ENCODE results near the gene SERPINB5. TPM values are rescaled to one million over a fixed set of nuclear protein-coding genes. Genes with fewer than 3 reads are reported as not detected.

Gene SERPINB5
- polyA plus RNA-seq, 2 of the 4 experiments (the other 2 are of a cell fraction) = 0.08 to 0.12 TPM

Other genes starting within 250 kb of the SERPINB5 start
- 0.50 and 0.53 TPM in 2 replicates for gene BCL2, start 157.2 kb upstream of the SERPINB5 start, polyA plus RNA-seq (2011; rRNA removed)
- 0.56 to 0.66 TPM (median 0.61 TPM) in 3 replicates for gene BCL2, start 157.2 kb upstream of the SERPINB5 start, polyA plus RNA-seq (2017; fragmentation: RNase III; extraction: RNeasy Plus Mini Kit Qiagen cat#74134 plus additional on column Dnase treatment)
- gene KDSR, start 109.8 kb upstream of the SERPINB5 start, polyA plus RNA-seq (2011; rRNA removed) = 21.2 and 22.6 TPM in 2 replicates
- gene KDSR, start 109.8 kb upstream of the SERPINB5 start, polyA plus RNA-seq (2017; fragmentation: RNase III; extraction: RNeasy Plus Mini Kit Qiagen cat#74134 plus additional on column Dnase treatment) = 10.4 to 14.2 TPM (median 13.6 TPM) in 3 replicates
- gene VPS4B, start 54.5 kb upstream of the SERPINB5 start, polyA plus RNA-seq (2011; rRNA removed) = 19.8 and 24.2 TPM in 2 replicates
- gene VPS4B, start 54.5 kb upstream of the SERPINB5 start, polyA plus RNA-seq (2017; fragmentation: RNase III; extraction: RNeasy Plus Mini Kit Qiagen cat#74134 plus additional on column Dnase treatment) = 20.6 to 21.8 TPM (median 21.8 TPM) in 3 replicates
- gene SERPINB12, start 65.4 kb downstream of the SERPINB5 start, polyA plus RNA-seq (2011; rRNA removed) = not detected in 2 replicates
- gene SERPINB12, start 65.4 kb downstream of the SERPINB5 start, polyA plus RNA-seq (2017; fragmentation: RNase III; extraction: RNeasy Plus Mini Kit Qiagen cat#74134 plus additional on column Dnase treatment) = not detected in 3 replicates
- not detected in 2 replicates for gene SERPINB13, start 110.4 kb downstream of the SERPINB5 start, polyA plus RNA-seq (2011; rRNA removed)
- gene SERPINB13, start 110.4 kb downstream of the SERPINB5 start, polyA plus RNA-seq (2017; fragmentation: RNase III; extraction: RNeasy Plus Mini Kit Qiagen cat#74134 plus additional on column Dnase treatment) = not detected in 3 replicates
- 0.16 and 0.34 TPM in 2 replicates for gene SERPINB4, start 167.3 kb downstream of the SERPINB5 start, polyA plus RNA-seq (2011; rRNA removed)
- gene SERPINB4, start 167.3 kb downstream of the SERPINB5 start, polyA plus RNA-seq (2017; fragmentation: RNase III; extraction: RNeasy Plus Mini Kit Qiagen cat#74134 plus additional on column Dnase treatment) = 0.15 TPM in 1 of 3 replicates, not detected in the others
- 0.19 and 0.25 TPM in 2 replicates for gene SERPINB3, start 184.9 kb downstream of the SERPINB5 start, polyA plus RNA-seq (2011; rRNA removed)
- gene SERPINB3, start 184.9 kb downstream of the SERPINB5 start, polyA plus RNA-seq (2017; fragmentation: RNase III; extraction: RNeasy Plus Mini Kit Qiagen cat#74134 plus additional on column Dnase treatment) = not detected in 3 replicates
- gene SERPINB11, start 226.0 kb downstream of the SERPINB5 start, polyA plus RNA-seq (2011; rRNA removed) = 0.22 and 0.37 TPM in 2 replicates
- not detected in 3 replicates for gene SERPINB11, start 226.0 kb downstream of the SERPINB5 start, polyA plus RNA-seq (2017; fragmentation: RNase III; extraction: RNeasy Plus Mini Kit Qiagen cat#74134 plus additional on column Dnase treatment)

Data from A549 (cell line).